ENCODE data around the gene C1QTNF5. TPM values are rescaled to one million over a fixed set of nuclear protein-coding genes. Genes with fewer than 3 reads are reported as not detected.
A peak's percentile ranks its signal among the peaks of the same experiment; 100 is the strongest.

The C1QTNF5 gene
- total and polyA plus RNA-seq, 2 of the 8 experiments (the other 6 are each of a cell fraction or from before 2014, with no cell fraction given): 2.2 to 2.7 TPM

GRCh38 chr11:119357074-119357473 lies 16.4 kb upstream of the C1QTNF5 start:
- H2BK12ac ChIP-seq (ENCODE audit: low read depth, low read length): 0 out of 2 replicates have a peak overlapping the region, but pooled peaks have one; percentile 27
- H3K4ac ChIP-seq (replicated peaks; ENCODE audit: insufficient read length, low read depth, low read length): no peak overlapping the region
- H3K23ac ChIP-seq (ENCODE audit: insufficient read length): no peak overlapping the region
- DNase-seq (ENCODE audit: low read depth in 1 of 2, low spot score in 2 of 2) (no peak), FAIRE-seq (no peak)
- H2AFZ ChIP-seq (ENCODE audit: low read length): no peak overlapping the region
- no peaks in the 10 kb centered on the region for H3K79me2 ChIP-seq (ENCODE audit: control insufficient read depth in 1 of 2, insufficient read depth in 2 of 2, low read length in 2 of 2)
- peaks cover 0 to 5% (median 3%) of the 10 kb centered on the region in 4 experiments; a peak in 4 of 7 replicates for H3K27me3 ChIP-seq (replicated peaks in 1 of 4; ENCODE audit: control insufficient read depth in 3 of 4, extremely low read depth in 1 of 4, insufficient read depth in 3 of 4, low read length in 3 of 4)
- H3K9me3 ChIP-seq (ENCODE audit: insufficient read depth in 2 of 2, low read depth in 1 of 2, low read length in 1 of 2): no peaks in the 10 kb centered on the region
- H2BK5ac ChIP-seq (ENCODE audit: low read depth, low read length): no peak overlapping the region
- no peak overlapping the region for H4K5ac ChIP-seq (ENCODE audit: insufficient read length, low read depth, low read length)
- H3K4me3 ChIP-seq (ENCODE audit: extremely low read depth in 1 of 4, insufficient read depth in 2 of 4, low read depth in 3 of 4, low read length in 4 of 4): no peak overlapping the region
- H3K23me2 ChIP-seq (ENCODE audit: low read depth, low read length): peaks cover 2% of the 10 kb centered on the region
- H4K20me1 ChIP-seq (replicated peaks in 1 of 2; ENCODE audit: control insufficient read depth in 1 of 2, insufficient read depth in 2 of 2, low read length in 2 of 2): peaks cover under 1 to 9% of the 10 kb centered on the region in 2 experiments
- no peak overlapping the region for H2BK120ac ChIP-seq (replicated peaks; ENCODE audit: low read depth, low read length)
- CTCF ChIA-PET (ENCODE audit: partially characterized antibody): interaction anchor here (0.9 to 10.9 kb wide), 24 partner anchors 8 to 387 kb away, joined by 3 to 474 read pairs (median 6); partner anchors contain the start of genes C1QTNF5, MFRP, THY1 and USP2
- H3K79me1 ChIP-seq (ENCODE audit: low read depth, low read length): no peaks in the 10 kb centered on the region; the same call in 1 of the 2 replicates
- POLR2A ChIA-PET (ENCODE audit: partially characterized antibody): interaction anchor here (0.6 to 1.9 kb wide), 5 partner anchors 11 to 82 kb away, joined by 3 to 5 read pairs (median 3); no protein-coding TSS in a partner anchor
- no peak overlapping the region for H3K9ac ChIP-seq (replicated peaks in 1 of 4; ENCODE audit: extremely low read depth in 1 of 4, low read depth in 3 of 4, low read length in 3 of 4)
- H2AK5ac ChIP-seq (ENCODE audit: low read depth, low read length): no peak overlapping the region
- no peak overlapping the region for H3K14ac ChIP-seq (ENCODE audit: insufficient read length)
- peaks cover 10 to 14% (median 12%) of the 10 kb centered on the region in 4 experiments for H3K4me1 ChIP-seq (replicated peaks in 1 of 4; ENCODE audit: control insufficient read depth in 3 of 4, insufficient read depth in 4 of 4, low read length in 3 of 4)
- H3K36me3 ChIP-seq (ENCODE audit: control insufficient read depth in 2 of 4, insufficient read depth in 4 of 4, low read length in 3 of 4): peaks cover 0 to 6% (median 5%) of the 10 kb centered on the region in 4 experiments; a peak in 3 of 8 replicates
- no peak overlapping the region for H3K18ac ChIP-seq (ENCODE audit: extremely low read depth, low read length)
- H3K4me2 ChIP-seq (ENCODE audit: insufficient read depth in 1 of 2, low read depth in 2 of 2, low read length in 2 of 2): peak overlapping the region; percentile 30 to 99
- H2BK20ac ChIP-seq (ENCODE audit: low read length): no peak overlapping the region
- no peak overlapping the region for H3K27ac ChIP-seq (ENCODE audit: low read depth, low read length)
- WGBS, 2 experiments (ENCODE audit: extremely low coverage in 1 of 2, insufficient coverage in 1 of 2, insufficient read length in 1 of 2, insufficient replicate concordance in 2 of 2, low coverage in 1 of 2, low lambda C conversion rate in 2 of 2, missing lambda C conversion rate in 1 of 2): 66% methylated on average over 3 of the region's 13 CpGs; no CpG with 5 or more reads in 1 of the 2 experiments
- H3K56ac ChIP-seq (replicated peaks; ENCODE audit: insufficient read length, low read depth, low read length): no peak overlapping the region
- no peak overlapping the region for H2BK15ac ChIP-seq (ENCODE audit: low read length)
- no peak overlapping the region for H4K91ac ChIP-seq (replicated peaks; ENCODE audit: insufficient read length, low read length)
- H4K8ac ChIP-seq (ENCODE audit: extremely low read depth, insufficient read depth, low read length): no peak overlapping the region
- TF ChIP-seq SRF (IDR thresholded peaks at IDR 0.05; ENCODE audit: low read depth, low read length): no peak

Data from H1 (cell line).